HepG2 (cell line): ENCODE measurements around the gene RBBP8NL. TPM values are rescaled to one million over a fixed set of nuclear protein-coding genes. Genes with fewer than 3 reads are reported as not detected.

ENCODE experiments used
- ATAC-seq: fragments of 200-7000 bp; cut with Tn5 transposase; 3 replicates; pipeline ENCODE4 v1.9.1; 2020; ENCODE audit warnings: mild to moderate bottlenecking, moderate library complexity
- BruUV-seq: library from RNA; stranded (reverse); fragments of 400-500 nt; replicated peaks from 2 replicates; lab custom pipeline; 2021; lab: Mats Ljungman, UMichigan
- CTCF ChIA-PET: fragments of 300-600 bp; formaldehyde crosslinking; extraction: SDS; loops from one replicate; lab custom pipeline; 2021; ENCODE audit warnings: low total read pairs, inconsistent platforms, low intra/inter-chr PET ratio; lab: Yijun Ruan, JAX
- POLR2A ChIA-PET: fragments of 350-600 bp; sonication (Branson Sonifier 250); formaldehyde crosslinking; loops from one replicate; lab custom pipeline; 2020; ENCODE audit warnings: antibody characterized with exemption, inconsistent platforms; lab: Yijun Ruan, JAX
- DNase-seq: peaks from one replicate; pipeline ENCODE4 v3.0.0-alpha.2; 2015; ENCODE audit warnings: low spot score
- FAIRE-seq: peaks from 3 replicates; lab custom pipeline; 2011; peaks lifted over from hg19 to GRCh38; lab: Jason Lieb, UNC
- H2AFZ ChIP-seq: one replicate; pipeline ENCODE4 v1.6.1; 2011; ENCODE audit warnings: low read length, inconsistent platforms
- H3K27ac ChIP-seq: fragments of 300-600 bp; 3 replicates; pipeline ENCODE4 v1.8.0; 2011; ENCODE audit warnings: mixed run types, mild to moderate bottlenecking, mixed read lengths, low read length, inconsistent platforms; ENCODE audit not compliant: insufficient read depth; ENCODE audit errors: extremely low read length
- H3K27me3 ChIP-seq, 2 experiments: fragments of 200-600 bp in 1 of 2; 2 replicates in 1 of 2; 3 replicates in 1 of 2; pipeline versions ENCODE4 v1.6.0 to v1.8.0; 2011; ENCODE audit warnings: low read length in 2 of 2, mild to moderate bottlenecking in 2 of 2, moderate library complexity in 2 of 2, inconsistent platforms in 1 of 2; ENCODE audit not compliant: insufficient read depth in 2 of 2, control insufficient read depth in 1 of 2
- H3K36me3 ChIP-seq, 2 experiments: fragments of 200-600 bp in 1 of 2; replicated peaks in 1 of 2; 2 replicates in 1 of 2; 3 replicates in 1 of 2; pipeline versions ENCODE4 v1.5.1 to v1.8.0; 2011; ENCODE audit warnings: low read length in 2 of 2, inconsistent platforms in 1 of 2; ENCODE audit not compliant: insufficient read depth in 2 of 2, control insufficient read depth in 1 of 2
- H3K4me1 ChIP-seq: 2 replicates; pipeline ENCODE4 v1.5.1; 2012; ENCODE audit warnings: low read length, inconsistent platforms; ENCODE audit not compliant: insufficient read depth
- H3K4me2 ChIP-seq: 2 replicates; pipeline ENCODE4 v1.6.0; 2011; ENCODE audit warnings: low read depth, low read length, inconsistent platforms
- H3K4me3 ChIP-seq, 3 experiments: fragments of 200-600 bp in 1 of 3; sonication (generic), shearing (Covaris generic) in 1 of 3; replicated peaks in 1 of 3; 2 replicates each; pipeline ENCODE4 v1.5.1; 2011 to 2016; ENCODE audit warnings: low read length in 3 of 3, inconsistent platforms in 2 of 3, low read depth in 2 of 3, mild to moderate bottlenecking in 2 of 3, control low read depth in 1 of 3, mixed read lengths in 1 of 3; ENCODE audit not compliant: insufficient read depth in 1 of 3
- H3K79me2 ChIP-seq: one replicate; pipeline ENCODE4 v1.6.1; 2011; ENCODE audit warnings: low read length, inconsistent platforms; ENCODE audit not compliant: insufficient read depth
- H3K9ac ChIP-seq: 2 replicates; pipeline ENCODE4 v1.6.0; 2011; ENCODE audit warnings: mild to moderate bottlenecking, low read depth, low read length, inconsistent platforms; ENCODE audit not compliant: insufficient read depth
- H3K9me3 ChIP-seq: 2 replicates; pipeline ENCODE4 v1.5.1; 2012; ENCODE audit warnings: mild to moderate bottlenecking, low read length
- H4K20me1 ChIP-seq: 2 replicates; pipeline ENCODE4 v1.6.0; 2011; ENCODE audit warnings: inconsistent platforms, mild to moderate bottlenecking, low read length, moderate library complexity; ENCODE audit not compliant: insufficient read depth
- CREB1 ChIP-seq, 2 experiments: fragments of 450-650 bp in 1 of 2; IDR thresholded peaks; 2 replicates each; pipeline ENCODE4 v1.6.1; 2016 to 2017; ENCODE audit warnings: control low read depth in 1 of 2, mild to moderate bottlenecking in 1 of 2, missing compliant biosample characterization in 1 of 2, missing genetic modification characterization in 1 of 2
- DPF2 ChIP-seq: sonication (generic); formaldehyde crosslinking; IDR thresholded peaks from 2 replicates; pipeline ENCODE4 v1.4.0; 2020; ENCODE audit warnings: mild to moderate bottlenecking, low read depth, missing genetic modification reagents, borderline replicate concordance
- NAIF1 ChIP-seq: sonication (generic); formaldehyde crosslinking; IDR thresholded peaks from 2 replicates; pipeline ENCODE4 v1.5.0; 2020; ENCODE audit warnings: mild to moderate bottlenecking, missing genetic modification reagents, borderline replicate concordance
- NCOA5 ChIP-seq: sonication (generic); formaldehyde crosslinking; IDR thresholded peaks from 2 replicates; pipeline ENCODE4 v1.4.0; 2020; ENCODE audit warnings: missing genetic modification reagents
- NR2F6 ChIP-seq, 2 experiments: IDR thresholded peaks; 2 replicates each; pipeline ENCODE4 v1.6.1; 2016; ENCODE audit warnings: antibody characterized with exemption in 1 of 2, mild to moderate bottlenecking in 1 of 2
- ZMYM2 ChIP-seq: sonication (generic); formaldehyde crosslinking; IDR thresholded peaks from 2 replicates; pipeline ENCODE4 v1.8.0; 2022; ENCODE audit warnings: mild to moderate bottlenecking, missing genetic modification reagents
- ZNF564 ChIP-seq: sonication (generic); formaldehyde crosslinking; IDR thresholded peaks from 2 replicates; pipeline ENCODE4 v1.8.1; 2023; ENCODE audit warnings: mild to moderate bottlenecking, missing genetic modification reagents
- ZNF713 ChIP-seq: sonication (generic); formaldehyde crosslinking; IDR thresholded peaks from 2 replicates; pipeline ENCODE4 v1.4.0; 2020; ENCODE audit warnings: mild to moderate bottlenecking, missing genetic modification reagents
- WGBS: methylation state at CpG from one replicate; pipeline ENCODE4 v1.1.6; 2017; ENCODE audit warnings: low lambda C conversion rate; 5-methylcytosine and 5-hydroxymethylcytosine counted together
- in situ Hi-C: cut with HindIII; loops from 2 replicates; pipeline ENCODE4 v1.10.0; 2017; ENCODE audit warnings: low pct_unique_long_range_greater_than_20kb; ENCODE audit not compliant: extremely low pct_ligation_motif_present
- intact Hi-C: fragments of 100-400 bp; cut with micrococcal nuclease; formaldehyde crosslinking; loops from one replicate; pipeline ENCODE4 v1.10.0; 2022; ENCODE audit not compliant: unreplicated experiment
- polyA plus RNA-seq, 8 experiments: library from polyadenylated mRNA; depleted of rRNA in 3 of 8; stranded (reverse) in 7 of 8; unstranded in 1 of 8; fragments of >200 nt; fragmentation: Illumina TruSeq in 4 of 8; extraction: Trizol in 4 of 8; gene quantifications; 2 replicates each; pipeline versions ENCODE4 v1.2.1 to v1.2.3, GENCODE V29; 2011 to 2016; ENCODE audit warnings: low read depth in 4 of 8, missing spikeins in 1 of 8, mixed read lengths in 1 of 8; ENCODE audit not compliant: insufficient read depth in 1 of 8
- total RNA-seq, 5 experiments: library from RNA; depleted of rRNA; stranded (reverse); fragments of >200 nt; fragmentation: Illumina TruSeq; extraction: Trizol; gene quantifications; 2 replicates each; pipeline ENCODE4 v1.2.3, GENCODE V29; 2016; ENCODE audit warnings: low read depth in 1 of 5
- TF ChIP-seq, protein P1 (sequence below): sonication (generic); formaldehyde crosslinking; IDR thresholded peaks from 2 replicates; pipeline ENCODE4 v1.4.0; 2020; ENCODE audit warnings: missing genetic modification reagents
- TF ChIP-seq, protein P2 (sequence below): sonication (generic); formaldehyde crosslinking; IDR thresholded peaks from 2 replicates; pipeline ENCODE4 v1.8.1; 2023; ENCODE audit warnings: mild to moderate bottlenecking, missing genetic modification reagents
- TF ChIP-seq, protein P3 (sequence below): sonication (generic); formaldehyde crosslinking; IDR thresholded peaks from 2 replicates; pipeline ENCODE4 v1.5.0; 2020; ENCODE audit warnings: missing genetic modification reagents

Gene RBBP8NL
- total and polyA plus RNA-seq, 2 of the 13 experiments (the other 11 are each of a cell fraction or from before 2014, with no cell fraction given) = 0.69 to 0.86 TPM

DNA sequence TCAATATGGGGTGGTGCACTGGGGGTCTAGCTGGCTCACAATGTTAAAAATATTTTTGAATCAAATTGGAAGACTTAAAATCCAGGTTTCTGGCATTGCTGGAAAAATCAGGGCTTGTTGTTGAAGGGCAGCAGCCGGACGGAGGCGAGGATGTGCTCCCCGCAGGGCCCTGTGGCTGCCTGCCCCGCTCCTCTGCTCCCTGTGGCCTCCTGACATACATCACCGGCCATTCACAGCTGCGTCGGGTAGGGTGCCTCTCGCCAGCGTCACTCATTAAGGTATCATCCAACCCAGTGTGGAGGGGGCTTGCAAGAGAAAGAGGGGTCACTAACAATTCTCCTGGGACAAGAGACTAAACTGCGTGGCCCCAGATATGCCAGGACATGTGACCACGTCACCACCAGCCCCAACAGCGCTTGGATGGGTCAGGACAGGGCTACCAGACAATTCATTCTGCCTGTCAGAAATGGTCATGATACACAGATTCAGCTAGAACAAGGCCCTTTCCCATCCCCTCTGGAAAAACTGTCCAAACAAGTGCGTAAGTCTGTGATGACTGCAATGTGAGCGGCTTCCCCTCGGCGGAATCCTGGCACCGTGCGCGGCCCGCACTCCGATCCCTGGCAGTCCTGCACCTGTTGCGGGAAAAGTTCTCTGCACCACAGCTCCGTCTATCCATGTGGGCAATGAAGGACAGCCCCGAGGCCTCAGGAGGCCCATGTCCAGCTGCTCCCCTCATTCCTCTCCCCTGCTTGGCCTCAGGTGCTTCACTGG is 36.5 kb upstream of the RBBP8NL start (continued):
- peak; percentile 18; the same call in 1 of the 2 replicates for TF ChIP-seq DPF2 (CRISPR knock-in tag)
- no peak for TF ChIP-seq ZNF713 (CRISPR knock-in tag)
- no peak for TF ChIP-seq ZMYM2 (CRISPR knock-in tag)
- no peak for TF ChIP-seq ZNF564 (CRISPR knock-in tag)
- no peak for TF ChIP-seq NR2F6 (IDR thresholded peaks at IDR 0.05)
- TF ChIP-seq NR2F6 (CRISPR knock-in tag; IDR thresholded peaks at IDR 0.05) = no peak
- no peak for TF ChIP-seq NCOA5 (CRISPR knock-in tag)
- TF ChIP-seq CREB1 (IDR thresholded peaks at IDR 0.05) = peak; percentile 66
- TF ChIP-seq CREB1 (CRISPR knock-in tag; IDR thresholded peaks at IDR 0.05) = no peak
- TF ChIP-seq, protein P1, sequence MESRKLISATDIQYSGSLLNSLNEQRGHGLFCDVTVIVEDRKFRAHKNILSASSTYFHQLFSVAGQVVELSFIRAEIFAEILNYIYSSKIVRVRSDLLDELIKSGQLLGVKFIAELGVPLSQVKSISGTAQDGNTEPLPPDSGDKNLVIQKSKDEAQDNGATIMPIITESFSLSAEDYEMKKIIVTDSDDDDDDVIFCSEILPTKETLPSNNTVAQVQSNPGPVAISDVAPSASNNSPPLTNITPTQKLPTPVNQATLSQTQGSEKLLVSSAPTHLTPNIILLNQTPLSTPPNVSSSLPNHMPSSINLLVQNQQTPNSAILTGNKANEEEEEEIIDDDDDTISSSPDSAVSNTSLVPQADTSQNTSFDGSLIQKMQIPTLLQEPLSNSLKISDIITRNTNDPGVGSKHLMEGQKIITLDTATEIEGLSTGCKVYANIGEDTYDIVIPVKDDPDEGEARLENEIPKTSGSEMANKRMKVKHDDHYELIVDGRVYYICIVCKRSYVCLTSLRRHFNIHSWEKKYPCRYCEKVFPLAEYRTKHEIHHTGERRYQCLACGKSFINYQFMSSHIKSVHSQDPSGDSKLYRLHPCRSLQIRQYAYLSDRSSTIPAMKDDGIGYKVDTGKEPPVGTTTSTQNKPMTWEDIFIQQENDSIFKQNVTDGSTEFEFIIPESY (CRISPR knock-in tag) = peak; percentile 93

DNA sequence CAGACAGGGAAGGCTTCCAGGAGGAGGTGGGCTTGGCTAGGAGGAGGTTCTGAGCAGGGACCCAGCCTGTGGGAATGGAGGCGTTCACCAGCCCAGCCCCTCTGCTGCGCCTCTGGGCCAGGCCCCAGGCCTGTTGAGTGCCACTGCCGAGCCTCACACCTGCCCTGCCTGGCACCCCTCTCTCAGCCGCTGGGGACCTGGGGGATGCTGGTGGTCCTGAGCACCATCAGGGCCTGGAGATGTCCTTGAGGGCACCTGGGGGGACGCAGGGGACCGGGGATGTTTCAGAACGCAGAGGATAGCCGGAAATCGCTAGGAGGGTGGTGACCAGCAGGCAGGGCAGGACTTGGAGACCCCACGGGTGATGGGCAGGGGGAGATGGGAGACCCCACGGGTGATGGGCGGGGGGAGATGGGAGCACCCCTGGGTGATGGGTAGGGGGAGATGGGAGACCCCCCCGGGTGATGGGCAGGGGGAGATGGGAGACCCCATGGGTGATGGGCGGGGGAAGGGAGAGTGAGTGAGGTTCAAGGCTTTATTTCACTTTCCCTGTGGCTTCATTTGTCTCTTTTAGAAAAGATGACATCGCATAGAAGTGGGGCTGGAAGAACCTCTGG is 35.7 kb upstream of the RBBP8NL start:
- DNase-seq (no peak), FAIRE-seq (no peak), ATAC-seq (no peak)
- intact Hi-C loops = no loop called here
- ChIA-PET POLR2A (no interaction called here), CTCF (no interaction called here)
- Histone ChIP-seq H3K4me1 (no peaks in the 10 kb centered on the region), H3K79me2 (no peaks in the 10 kb centered on the region), H4K20me1 (no peaks in the 10 kb centered on the region; the same call in 1 of the 2 replicates), H3K4me2 (no peak overlapping the region), H3K27ac (no peak overlapping the region), H3K9me3 (no peaks in the 10 kb centered on the region), H3K27me3 (peaks cover 20 to 53% of the 10 kb centered on the region in 2 experiments; a peak in 4 of 5 replicates), H2AFZ (no peak overlapping the region), H3K9ac (no peak overlapping the region), H3K36me3 (no peaks in the 10 kb centered on the region), H3K4me3 (no peak overlapping the region)
- BruUV-seq = no TSS peak
- in situ Hi-C loops = no loop called here
- 36% methylated on average over 15 of the region's 15 CpGs for WGBS
- TF ChIP-seq, protein P2, sequence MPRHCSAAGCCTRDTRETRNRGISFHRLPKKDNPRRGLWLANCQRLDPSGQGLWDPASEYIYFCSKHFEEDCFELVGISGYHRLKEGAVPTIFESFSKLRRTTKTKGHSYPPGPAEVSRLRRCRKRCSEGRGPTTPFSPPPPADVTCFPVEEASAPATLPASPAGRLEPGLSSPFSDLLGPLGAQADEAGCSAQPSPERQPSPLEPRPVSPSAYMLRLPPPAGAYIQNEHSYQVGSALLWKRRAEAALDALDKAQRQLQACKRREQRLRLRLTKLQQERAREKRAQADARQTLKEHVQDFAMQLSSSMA = no peak
- no peak for TF ChIP-seq NAIF1 (CRISPR knock-in tag)
- TF ChIP-seq, protein P3, sequence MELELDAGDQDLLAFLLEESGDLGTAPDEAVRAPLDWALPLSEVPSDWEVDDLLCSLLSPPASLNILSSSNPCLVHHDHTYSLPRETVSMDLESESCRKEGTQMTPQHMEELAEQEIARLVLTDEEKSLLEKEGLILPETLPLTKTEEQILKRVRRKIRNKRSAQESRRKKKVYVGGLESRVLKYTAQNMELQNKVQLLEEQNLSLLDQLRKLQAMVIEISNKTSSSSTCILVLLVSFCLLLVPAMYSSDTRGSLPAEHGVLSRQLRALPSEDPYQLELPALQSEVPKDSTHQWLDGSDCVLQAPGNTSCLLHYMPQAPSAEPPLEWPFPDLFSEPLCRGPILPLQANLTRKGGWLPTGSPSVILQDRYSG (CRISPR knock-in tag) = no peak
